GM19438 (cell line): Measurements from ENCODE around the gene PRG2.
A peak's percentile ranks its signal among the peaks of the same experiment; 100 is the strongest.
"Not testable (repeated sequence)": the region's sequence is repeated elsewhere in the genome, so short reads cannot be mapped to it uniquely, and the experiment has no call there.

ENCODE experiments used
- ATAC-seq: cut with Tn5 transposase; IDR thresholded peaks from one replicate; pipeline ENCODE4 v1.9.1; 2021; ENCODE audit warnings: low read depth; ENCODE audit not compliant: unreplicated experiment

PRG2 gene

DNA sequence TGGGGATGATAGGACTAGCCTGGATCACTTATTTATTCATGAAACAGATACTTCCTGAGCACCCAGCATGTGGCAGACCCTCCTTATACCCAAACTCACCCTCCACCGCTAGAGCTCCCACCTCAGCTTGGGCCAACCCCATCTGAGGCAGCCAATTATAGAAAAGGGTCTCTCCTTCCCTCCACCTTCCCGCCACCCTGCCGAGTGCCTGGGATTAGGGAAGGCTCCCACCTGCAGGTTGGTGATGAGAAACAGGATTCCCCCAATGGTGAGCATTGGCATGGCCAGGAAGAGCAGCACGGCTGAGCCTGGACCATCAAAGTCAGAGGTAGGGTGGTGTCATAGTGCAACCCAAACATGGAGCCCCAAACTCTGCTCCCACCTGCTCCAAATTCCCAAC, 30.6 kb upstream of the PRG2 start:
- ATAC-seq, result no peak

DNA sequence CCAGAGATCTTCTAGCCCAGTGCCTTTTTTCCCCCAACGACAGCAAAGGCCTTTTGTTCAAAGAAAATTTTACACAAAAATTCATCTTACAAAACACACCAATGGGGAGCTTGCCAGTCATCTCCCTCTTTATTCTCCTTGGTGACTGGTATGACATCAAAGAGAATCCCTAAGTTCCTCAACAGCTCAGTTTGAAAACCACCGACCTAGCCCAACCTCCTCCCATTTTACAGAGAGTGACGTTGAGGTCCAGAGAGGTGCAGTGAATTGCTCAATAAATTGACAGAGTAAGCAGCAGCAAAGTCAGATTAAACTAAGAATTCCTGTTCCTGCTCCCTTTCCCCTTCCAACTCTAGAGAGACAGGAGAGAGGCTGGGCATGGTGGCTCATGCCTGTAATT, 28.7 kb upstream of the PRG2 start:
- ATAC-seq, result no peak

- no peak for ATAC-seq
These were observed 27.7 kb upstream of the PRG2 start for GRCh38 chr11:57418131-57418530.

GRCh38 chr11:57417056-57417455, 26.6 kb upstream of the PRG2 start:
- ATAC-seq, result no peak

DNA sequence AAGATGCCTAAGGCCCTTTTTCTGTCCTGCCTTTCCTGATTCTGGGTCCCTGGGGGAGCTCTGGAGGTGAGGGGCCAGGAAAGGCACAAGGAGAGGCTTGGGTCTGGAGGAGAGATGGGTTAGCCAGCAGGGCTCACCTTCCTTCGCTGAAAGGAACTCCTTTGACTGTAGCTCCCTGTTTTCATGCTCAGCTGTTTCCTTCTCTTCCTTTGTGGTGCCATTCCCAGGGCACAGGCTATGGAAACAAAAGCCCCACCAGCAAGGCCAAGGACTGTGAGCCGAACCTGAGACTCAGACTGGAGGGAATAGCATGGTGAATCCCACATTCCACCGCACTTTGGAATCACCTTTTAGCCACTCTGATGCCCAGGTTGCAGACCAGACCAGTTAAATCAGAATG, 26.0 kb upstream of the PRG2 start:
- no peak for ATAC-seq

GRCh38 chr11:57414612-57415212, 24.3 kb upstream of the PRG2 start:
- ATAC-seq, result no peak

- ATAC-seq, result no peak
These were observed 23.2 kb upstream of the PRG2 start for GRCh38 chr11:57413681-57414080.

DNA sequence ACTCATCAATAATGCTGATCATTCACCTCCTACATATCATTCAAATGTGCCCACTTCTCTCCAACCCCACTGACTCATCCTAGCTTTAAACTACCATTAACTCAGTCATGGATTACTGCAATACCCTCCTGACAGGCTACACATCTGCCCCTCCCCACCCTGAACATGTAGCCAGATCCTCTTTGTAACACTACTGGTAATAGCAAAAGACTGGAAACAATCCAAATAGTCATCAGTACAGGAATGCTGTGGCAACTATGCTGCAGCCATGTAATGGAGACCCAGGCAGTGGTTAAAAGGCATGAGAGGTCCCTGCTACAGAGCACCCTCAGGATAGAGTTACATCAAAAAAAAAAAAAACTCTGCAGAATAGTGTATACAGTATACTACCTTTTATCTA, 19.8 kb upstream of the PRG2 start:
- ATAC-seq, result no peak

DNA sequence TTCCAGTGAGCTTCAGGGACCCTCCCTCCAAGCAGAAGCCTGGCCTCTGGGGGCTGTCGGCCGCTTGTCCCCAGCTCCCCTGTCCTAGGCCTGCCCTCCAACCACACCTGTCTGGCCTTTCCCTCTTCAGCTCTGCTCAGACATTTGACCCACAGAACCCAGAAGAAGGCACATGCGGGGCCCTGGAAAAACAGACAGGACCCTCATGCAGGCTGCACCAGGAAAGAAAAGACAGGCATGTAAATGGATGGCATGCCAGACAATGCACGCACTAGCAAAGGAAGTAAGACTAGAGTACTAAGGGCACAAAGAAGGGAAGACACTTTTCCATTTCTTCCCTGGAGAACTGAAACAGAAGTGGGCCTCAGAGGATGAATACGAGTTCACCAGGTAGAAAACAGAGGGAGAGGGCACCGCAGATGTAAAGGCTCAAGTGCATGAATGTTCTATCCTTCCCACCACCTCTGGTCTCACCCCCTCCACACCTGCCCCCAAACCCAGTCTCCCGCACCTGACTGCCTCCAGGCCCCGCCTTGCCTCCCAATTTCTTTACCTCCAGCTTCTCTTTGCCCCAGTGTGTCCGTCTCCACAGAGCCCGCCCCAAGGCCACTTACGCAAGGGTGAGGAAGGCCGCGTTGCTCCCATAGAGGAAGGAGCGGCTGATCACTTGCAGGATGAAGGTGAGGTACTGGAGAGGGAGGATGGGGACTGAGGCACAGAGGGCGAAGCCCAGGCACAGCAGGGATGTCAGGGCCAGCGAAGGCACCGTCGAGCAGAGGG, 19.1 kb upstream of the PRG2 start:
- no peak for ATAC-seq

GRCh38 chr11:57408771-57409170, 18.3 kb upstream of the PRG2 start:
- ATAC-seq, result no peak

GRCh38 chr11:57407941-57408475, 17.6 kb upstream of the PRG2 start:
- no peak for ATAC-seq

DNA sequence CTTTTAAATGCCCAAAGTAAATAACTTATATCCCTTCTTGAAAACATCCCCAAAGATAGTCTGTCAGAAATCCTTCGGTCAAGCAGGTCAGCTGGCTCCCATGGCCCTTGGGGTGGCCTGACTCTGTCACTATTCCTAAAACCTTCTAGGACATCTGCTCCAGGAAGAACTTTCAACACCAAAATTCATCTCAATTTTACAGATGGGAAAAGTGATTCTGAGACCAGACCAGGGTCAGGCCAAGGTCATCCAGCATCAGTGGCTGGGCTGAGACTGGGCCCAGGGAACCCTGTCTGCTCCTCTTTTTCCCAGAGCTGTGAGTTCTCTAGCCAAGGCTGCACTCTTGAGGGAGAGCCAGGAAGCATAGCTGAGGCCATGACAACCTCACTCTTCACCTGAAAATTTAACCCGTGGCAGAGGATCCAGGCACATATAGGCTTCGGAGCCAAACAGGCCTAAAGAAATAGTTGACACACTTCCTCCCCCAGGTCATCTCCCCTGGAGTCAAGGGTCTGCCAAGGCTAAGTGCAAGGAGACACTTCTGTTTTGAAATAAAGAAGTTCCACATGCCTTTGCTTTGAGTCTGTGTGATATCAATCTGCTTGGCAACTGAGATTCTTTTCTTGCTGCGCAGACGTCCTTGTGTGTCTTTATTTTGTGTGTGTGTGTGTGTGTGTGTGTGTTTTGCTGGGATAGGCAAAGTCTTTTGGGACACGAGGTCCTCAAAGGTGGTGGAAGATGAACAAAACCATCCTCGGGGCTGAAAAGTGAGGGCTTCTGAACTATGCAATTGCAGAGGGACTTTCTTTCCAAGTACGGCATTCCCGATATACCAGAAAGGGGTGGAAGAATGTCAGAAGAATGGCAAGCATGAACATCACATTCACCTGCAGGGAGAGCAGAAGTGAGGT, 16.8 kb upstream of the PRG2 start:
- ATAC-seq, result no peak

- ATAC-seq, result peak; percentile 83
These were observed 16.0 kb upstream of the PRG2 start for GRCh38 chr11:57406337-57406904.

DNA sequence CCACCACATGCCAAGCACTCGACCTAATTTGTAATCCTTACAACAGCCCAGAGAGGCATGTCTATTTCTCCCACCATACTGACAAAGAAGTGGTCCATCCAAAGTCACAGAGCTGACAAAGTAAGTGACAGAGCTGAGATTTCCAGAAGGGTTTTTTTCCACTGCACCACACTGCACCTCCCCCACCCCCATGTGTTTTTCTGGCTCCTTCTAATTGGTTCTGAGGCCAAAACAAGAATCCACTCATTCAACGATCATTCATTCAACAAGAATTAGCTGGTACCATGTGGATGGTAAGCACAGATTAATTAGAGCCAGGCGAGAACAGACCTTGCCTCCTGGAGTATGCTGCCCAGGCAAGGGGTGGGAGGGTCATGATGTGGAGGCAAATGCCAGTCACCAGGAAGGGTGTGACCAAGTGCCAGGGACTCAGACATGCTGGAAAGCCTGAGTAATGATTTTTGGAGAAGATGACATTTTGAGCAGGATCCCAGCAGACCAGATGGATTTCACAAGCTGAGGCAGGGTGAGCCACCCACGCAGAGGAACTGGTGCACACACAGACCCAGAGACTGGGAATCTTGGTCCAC, 14.9 kb upstream of the PRG2 start:
- no peak for ATAC-seq

- no peak for ATAC-seq
These were observed 13.3 kb upstream of the PRG2 start for GRCh38 chr11:57403802-57404147.

GRCh38 chr11:57403003-57403801, 12.8 kb upstream of the PRG2 start:
- ATAC-seq, result not testable (repeated sequence)

DNA sequence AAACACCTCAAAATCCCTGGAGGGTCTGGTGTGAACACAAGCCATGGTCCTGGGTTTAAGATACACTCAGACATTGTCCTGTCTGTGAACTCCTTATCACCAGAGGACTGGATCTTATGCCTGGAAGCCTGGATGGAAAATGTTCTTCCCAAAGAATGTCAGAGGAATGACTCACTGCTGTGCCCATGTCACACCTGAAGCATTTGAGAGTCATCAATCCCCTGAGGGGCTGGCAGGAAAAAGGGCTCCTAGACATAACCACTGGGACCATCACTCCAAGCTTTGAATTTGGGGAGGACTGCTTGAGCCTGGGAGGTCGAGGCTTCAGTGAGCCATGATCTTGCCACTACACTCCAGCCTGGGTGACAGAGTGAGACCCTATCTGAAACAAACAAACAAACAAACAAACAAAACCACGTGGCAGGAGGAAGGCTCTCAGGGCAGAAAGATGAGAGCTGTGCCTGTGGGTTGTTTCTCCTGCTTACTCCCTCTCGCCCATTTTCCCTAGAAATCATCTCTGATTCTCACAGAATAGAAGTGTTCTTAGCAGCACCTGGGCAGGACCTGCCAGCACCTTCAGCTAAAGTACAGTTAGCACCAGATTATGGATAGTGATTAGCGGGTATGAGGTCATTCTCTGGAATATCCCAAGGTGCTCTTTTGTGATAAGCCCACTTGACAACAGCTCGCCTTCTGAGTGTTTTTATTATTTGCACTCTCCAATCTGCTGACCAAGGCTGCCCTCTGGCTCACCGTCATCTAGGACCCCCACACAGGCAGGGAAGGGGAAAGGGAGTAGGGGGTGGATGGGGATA, 11.9 kb upstream of the PRG2 start:
- ATAC-seq, result no peak

DNA sequence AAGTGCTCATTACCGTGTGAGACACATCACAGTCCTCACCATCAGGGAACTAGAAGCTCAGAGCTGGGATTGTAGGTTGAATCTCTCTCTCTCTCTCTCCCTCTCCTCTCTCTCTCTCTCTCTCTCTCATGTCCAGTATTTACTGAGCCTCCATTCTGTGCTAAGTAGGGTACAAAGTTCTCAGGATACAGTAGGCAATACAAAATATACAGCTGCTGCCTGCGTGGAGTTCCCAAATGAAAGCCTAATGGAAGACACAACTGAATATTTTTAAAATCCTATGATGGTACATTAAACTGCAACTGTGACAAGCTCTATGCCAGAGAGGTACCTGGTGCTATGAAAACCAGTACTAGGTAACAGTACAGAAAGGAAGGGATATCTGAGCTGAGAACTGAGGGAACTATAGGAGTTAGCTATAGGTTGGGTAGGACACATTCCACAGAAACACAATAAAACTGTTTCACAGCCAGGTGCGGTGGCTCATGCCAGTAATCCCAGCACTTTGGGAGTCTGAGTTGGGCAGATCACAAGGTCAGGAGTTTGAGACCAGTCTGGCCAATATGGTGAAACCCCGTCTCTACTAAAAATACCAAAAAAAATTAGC, 9.6 kb upstream of the PRG2 start:
- no peak for ATAC-seq
